ENCODE data around the gene NFILZ. TPM values are rescaled to one million over a fixed set of nuclear protein-coding genes. Genes with fewer than 3 reads are reported as not detected.

NFILZ gene, protein sequence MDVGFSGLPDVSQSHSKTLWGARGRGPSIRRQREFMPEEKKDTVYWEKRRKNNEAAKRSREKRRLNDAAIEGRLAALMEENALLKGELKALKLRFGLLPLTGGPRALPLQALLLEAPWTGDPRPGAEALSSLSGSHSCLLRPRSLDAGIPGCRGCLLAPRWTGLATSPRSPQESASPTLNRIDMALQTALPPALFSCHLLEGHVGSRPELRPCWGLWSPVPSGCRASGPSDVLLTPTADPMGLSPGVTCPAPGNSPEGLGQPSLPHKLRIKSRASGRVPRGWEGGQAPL
- not detected for polyA plus RNA-seq

DNA sequence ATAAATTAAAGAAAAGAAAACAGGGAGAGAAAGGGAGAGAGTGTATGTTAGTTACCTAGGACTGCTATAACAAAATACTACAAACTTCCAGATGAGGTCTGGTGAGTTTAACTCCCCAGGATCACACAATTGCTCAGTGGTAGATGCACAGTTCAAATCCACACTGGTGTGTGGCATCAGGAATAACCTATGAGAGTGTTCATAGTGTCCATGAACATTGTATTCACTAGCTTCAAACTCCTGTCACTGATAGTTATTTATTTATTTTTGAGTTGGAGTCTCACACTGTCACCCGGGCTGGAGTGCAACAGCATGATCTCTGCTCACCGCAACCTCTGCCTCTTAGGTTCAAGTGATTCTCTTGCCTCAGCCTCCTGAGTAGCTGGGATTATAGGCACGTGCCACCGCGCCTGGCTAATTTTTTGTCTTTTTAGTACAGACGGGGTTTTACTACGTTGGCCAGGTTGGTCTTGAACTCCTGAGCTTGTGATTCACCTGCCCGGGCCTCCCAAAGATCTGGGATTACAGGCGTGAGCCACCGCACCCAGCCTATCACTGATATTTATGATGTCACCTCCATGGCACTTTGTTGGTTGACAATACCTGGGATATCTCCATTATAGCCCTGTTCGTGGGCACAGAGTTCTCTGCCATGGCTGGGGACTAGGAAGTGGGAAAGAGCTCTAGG is at the start of gene NFILZ:
Gene NFILZ, plus strand, starts transcription at position 638 of the 688 bp plus-strand sequence. CDS start 46,133 bp downstream, outside the sequence.
- Mint-ChIP-seq H3K4me3 (no peak within 1 kb of the TSS), H3K4me1 (peaks cover 2 to 7% of the 10 kb centered on the region in 2 donors)

DNA sequence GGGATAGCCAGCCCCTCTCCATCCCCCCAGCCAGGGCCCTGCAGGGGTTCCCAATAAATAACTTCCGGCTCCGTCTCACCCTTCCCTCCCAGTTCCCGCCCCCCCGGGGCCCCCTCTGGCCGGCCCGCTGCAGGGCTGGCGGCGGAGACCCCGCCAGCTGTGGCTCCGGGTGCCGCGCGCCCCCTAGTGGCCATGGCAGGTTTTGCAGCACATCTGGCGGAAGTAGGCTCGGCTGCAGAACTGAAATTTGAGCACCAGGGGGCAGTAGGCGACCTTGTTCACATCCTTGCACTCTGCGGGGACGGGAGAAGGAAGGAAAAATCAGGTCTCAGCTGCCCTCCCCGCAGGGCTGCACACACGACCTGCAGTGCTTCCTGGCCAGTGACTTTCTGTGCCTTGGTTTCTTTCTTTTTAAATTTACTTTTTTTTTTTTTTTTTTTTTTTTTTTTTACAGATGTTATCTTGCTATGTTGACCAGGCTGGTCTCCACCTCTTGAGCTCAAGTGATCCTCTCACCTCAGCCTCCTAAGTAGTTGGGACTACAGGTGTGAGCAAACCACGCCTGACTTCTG is 49.6 kb upstream of the NFILZ start:
- Mint-ChIP-seq H3K27me3 (ENCODE audit: low read depth in 3 of 3) (peaks cover 9 to 13% (median 10%) of the 10 kb centered on the region in 3 donors), H3K4me1 (peaks cover 33 to 38% of the 10 kb centered on the region in 2 donors), H3K4me3 (peak overlapping the region in 1 of 5 donors; percentile 48), H3K27ac (peak overlapping the region in 2 of 6 donors; percentile 7 to 72), H3K9me3 (no peaks in the 10 kb centered on the region), H3K36me3 (peaks cover 6 to 22% (median 7%) of the 10 kb centered on the region in 3 donors)
- peak; percentile 86 to 88 (median 86) for DNase-seq

More for the DNA sequence above, at the start of gene NFILZ:
- H3K36me3 Mint-ChIP-seq = no peaks in the 10 kb centered on the region
- no peak for DNase-seq
- peak within 1 kb of the TSS in 3 of 6 donors; percentile 12 to 46 (median 15) for H3K27ac Mint-ChIP-seq
- no peaks in the 10 kb centered on the region for H3K9me3 Mint-ChIP-seq
- peaks cover 2 to 7% (median 4%) of the 10 kb centered on the region in 3 donors for H3K27me3 Mint-ChIP-seq (ENCODE audit: low read depth in 3 of 3)

DNA sequence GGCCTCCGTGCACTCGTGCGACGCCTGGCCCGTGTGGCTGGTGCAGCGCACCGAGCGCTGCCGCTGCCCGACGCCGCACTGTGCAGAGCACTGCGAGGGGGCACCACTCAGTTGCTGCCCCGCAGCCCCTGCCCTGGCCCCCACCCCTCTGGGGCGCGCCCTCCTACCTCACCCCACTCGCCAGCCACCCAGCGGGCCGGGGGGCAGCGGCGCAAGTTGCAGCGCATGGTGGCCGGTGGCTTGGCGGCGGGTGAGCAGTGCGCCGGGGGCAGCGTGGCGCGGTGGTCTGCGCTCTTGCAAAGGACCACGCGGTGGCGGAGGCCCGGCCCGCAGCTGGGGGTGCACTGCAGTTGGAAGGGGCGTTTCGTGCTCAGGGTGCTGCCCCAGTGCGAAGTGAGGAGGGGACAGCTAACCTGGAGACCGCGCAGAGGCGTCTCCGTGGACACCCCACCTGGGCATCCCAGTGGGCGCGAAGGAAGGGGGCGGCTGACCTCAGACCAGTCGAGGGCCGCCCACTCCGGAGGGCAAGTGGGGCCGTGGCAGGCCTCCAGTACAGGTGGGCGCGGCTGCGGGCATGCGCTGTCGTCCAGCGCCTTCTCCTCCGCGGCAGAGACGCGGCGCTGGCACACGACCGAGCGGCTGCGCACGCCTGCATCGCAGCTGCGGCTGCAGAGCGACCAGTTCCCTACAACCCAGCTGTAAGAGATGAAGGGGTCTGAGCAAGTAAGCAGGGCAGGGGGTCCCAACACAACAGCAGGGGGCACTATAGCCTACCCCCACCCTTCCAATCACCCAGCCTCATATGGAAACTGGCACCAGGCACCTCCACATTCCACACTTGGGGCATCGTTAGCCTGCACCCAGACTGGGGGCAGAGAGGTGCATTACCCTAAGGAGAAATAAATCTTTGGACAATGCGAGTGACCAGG is 45.2 kb upstream of the NFILZ start:
- H3K27me3 Mint-ChIP-seq (ENCODE audit: low read depth in 3 of 3) = peaks cover 2 to 5% (median 4%) of the 10 kb centered on the region in 3 donors
- H3K4me3 Mint-ChIP-seq = no peak overlapping the region
- peaks cover 5 to 7% of the 10 kb centered on the region in 2 donors for H3K4me1 Mint-ChIP-seq
- H3K27ac Mint-ChIP-seq = no peak overlapping the region
- no peak for DNase-seq
- no peaks in the 10 kb centered on the region for H3K9me3 Mint-ChIP-seq
- peaks cover 0 to 17% (median 6%) of the 10 kb centered on the region in 3 donors for H3K36me3 Mint-ChIP-seq

DNA sequence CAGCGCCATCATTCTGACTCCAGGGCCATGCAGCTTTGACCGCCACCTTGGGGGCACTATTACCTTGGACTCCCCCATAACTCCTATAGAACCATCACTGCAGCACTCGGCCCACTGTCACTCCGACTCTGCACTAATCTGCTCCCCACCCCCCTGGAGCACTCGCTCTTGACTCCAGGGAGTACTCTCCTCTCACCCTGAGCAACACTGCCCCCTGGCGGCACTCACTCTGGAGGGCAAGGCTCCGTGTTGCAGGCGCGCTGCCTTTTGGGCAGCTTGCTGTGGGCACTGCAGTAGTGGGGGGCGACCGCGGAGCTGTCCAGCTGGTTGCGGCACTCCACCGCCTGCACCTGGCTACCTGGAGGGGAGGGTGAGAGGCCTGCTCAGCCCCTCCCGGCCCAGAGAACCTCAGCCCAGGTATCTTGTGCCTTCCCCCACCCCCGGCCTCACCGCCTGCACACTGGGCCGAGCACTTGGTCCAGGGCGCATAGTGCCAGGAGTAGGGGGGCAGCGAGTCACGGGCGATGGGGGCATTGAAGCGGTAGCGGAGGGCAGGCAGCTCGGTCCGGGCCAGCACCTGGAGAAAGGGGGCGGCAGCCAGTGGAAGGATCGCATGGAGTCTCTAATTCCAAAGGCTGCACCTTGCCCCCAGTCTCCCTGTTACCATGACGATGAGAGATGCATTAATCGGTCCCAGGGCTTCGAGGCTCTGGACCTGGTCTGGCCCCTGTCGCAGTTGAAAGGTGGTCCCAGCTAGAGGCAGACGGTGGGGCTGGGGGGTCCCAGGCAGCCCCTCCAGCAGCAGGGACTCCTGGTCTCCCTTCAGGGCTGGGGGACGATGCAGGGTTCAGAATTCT is 44.3 kb upstream of the NFILZ start:
- peaks cover under 1 to 4% of the 10 kb centered on the region in 2 donors for H3K4me1 Mint-ChIP-seq
- H3K4me3 Mint-ChIP-seq = no peak overlapping the region
- peak in 1 of 3 donors; percentile 46 for DNase-seq
- H3K27me3 Mint-ChIP-seq (ENCODE audit: low read depth in 3 of 3) = peaks cover 2 to 4% (median 2%) of the 10 kb centered on the region in 3 donors
- H3K27ac Mint-ChIP-seq = no peak overlapping the region
- peaks cover 0 to 17% (median 6%) of the 10 kb centered on the region in 3 donors for H3K36me3 Mint-ChIP-seq
- H3K9me3 Mint-ChIP-seq = no peaks in the 10 kb centered on the region

DNA sequence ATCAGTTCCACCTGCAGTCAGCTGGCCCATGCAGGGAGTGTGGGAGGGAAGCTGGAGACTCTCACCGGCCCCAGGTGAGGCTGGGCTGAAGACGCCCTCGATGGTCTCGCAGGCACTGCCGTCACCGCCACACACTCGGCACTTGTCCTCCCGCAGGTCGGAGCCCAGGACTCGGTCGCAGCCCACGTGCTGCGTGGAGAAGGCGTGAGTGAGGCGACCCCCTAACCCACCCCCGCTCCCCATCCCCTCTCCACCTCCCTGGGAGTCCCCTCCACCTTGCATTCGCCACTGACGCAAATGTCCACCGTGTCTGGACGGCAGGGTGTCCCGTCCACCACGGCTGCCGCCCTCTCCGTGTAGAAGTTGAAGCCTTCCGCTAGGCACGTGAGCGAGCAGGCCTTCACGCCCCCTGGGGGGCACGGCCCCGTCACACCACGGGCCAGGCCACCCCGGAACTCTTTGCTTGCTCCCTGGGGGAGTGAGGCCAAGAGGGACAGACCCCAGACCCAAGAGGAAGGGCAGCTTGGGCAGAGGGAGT is 41.2 kb upstream of the NFILZ start:
- H3K4me3 Mint-ChIP-seq = no peak overlapping the region
- no peak for DNase-seq
- H3K27me3 Mint-ChIP-seq (ENCODE audit: low read depth in 3 of 3) = peaks cover 4 to 10% (median 6%) of the 10 kb centered on the region in 3 donors
- peaks cover 0 to 11% (median 6%) of the 10 kb centered on the region in 3 donors for H3K36me3 Mint-ChIP-seq
- no peak overlapping the region for H3K27ac Mint-ChIP-seq
- H3K4me1 Mint-ChIP-seq = peaks cover 28 to 29% of the 10 kb centered on the region in 2 donors
- H3K9me3 Mint-ChIP-seq = no peaks in the 10 kb centered on the region

DNA sequence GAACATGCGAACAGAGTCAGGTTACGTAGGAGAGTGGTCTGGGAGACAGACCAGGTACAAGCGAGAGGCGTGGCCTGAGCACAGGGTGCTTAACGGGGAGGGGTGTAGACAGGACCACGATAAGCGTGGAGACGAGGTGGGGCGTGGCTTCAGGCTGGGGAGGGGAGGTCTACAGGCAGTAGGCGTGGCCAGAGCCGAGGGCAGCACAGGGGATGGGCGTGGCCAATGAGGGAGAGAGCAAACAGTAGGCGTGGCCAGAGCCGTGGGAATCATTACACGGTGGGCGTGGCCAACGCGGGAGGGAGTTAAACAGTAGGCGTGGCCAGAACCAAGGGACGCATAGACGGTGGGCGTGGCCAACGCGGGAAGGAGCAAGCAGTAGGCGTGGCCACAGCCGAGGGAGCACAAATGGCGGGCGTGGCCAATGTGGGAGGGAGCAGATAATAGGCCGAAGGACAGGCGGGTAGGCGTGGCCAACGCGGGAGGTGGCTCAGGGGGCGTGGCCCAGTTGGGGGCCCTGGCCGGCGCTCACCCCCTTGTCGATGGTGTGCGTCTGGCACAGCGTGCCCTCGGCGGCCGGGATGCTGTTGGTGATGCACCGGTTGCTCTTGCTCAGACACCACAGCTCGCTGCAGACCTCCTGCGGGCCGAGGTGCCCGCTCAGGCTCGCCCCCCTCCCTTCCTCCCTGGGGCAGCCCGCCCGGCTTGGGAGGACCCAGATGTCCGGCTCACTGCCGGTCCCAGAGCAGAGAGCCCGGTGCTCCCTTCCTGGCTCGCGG is 38.0 kb upstream of the NFILZ start:
- peaks cover 3 to 14% (median 6%) of the 10 kb centered on the region in 3 donors for H3K27me3 Mint-ChIP-seq (ENCODE audit: low read depth in 3 of 3)

DNA sequence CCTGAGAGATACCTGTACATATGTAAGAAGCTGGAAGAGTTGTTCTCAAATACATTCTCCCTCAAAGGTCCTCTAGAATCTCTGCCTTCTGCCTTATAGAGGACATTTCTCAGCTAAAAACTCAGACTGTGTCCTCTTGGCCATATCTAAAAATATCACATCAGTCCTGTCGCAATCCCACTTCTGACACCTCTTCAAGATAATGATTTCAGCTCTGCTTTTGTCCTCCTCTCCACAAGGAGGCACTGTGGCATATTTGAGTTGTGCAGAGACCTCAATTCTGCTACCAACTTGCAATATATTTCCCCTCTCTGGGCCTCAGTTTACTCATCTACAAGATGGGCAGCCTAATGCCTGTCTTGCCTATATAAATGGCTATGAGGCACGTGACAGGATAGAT is 36.5 kb upstream of the NFILZ start:
- no peaks in the 10 kb centered on the region for H3K9me3 Mint-ChIP-seq
- peak overlapping the region in 5 of 6 donors; percentile 8 to 72 (median 46) for H3K27ac Mint-ChIP-seq
- DNase-seq = peak in 1 of 3 donors; percentile 34
- peaks cover 3 to 16% (median 5%) of the 10 kb centered on the region in 3 donors for H3K27me3 Mint-ChIP-seq (ENCODE audit: low read depth in 3 of 3)
- peaks cover 34 to 37% of the 10 kb centered on the region in 2 donors for H3K4me1 Mint-ChIP-seq
- peaks cover 5 to 36% (median 20%) of the 10 kb centered on the region in 3 donors for H3K36me3 Mint-ChIP-seq
- H3K4me3 Mint-ChIP-seq = peak overlapping the region; percentile 16 to 50 (median 36)

More for the DNA sequence above, 38.0 kb upstream of the NFILZ start:
- Mint-ChIP-seq H3K9me3 (no peaks in the 10 kb centered on the region), H3K27ac (peak overlapping the region; percentile 53 to 93 (median 78)), H3K4me3 (peak overlapping the region; percentile 78 to 91 (median 87)), H3K36me3 (peaks cover 5 to 29% (median 16%) of the 10 kb centered on the region in 3 donors), H3K4me1 (peaks cover 34 to 37% of the 10 kb centered on the region in 2 donors)
- DNase-seq = peak; percentile 97 to 98 (median 98)

DNA sequence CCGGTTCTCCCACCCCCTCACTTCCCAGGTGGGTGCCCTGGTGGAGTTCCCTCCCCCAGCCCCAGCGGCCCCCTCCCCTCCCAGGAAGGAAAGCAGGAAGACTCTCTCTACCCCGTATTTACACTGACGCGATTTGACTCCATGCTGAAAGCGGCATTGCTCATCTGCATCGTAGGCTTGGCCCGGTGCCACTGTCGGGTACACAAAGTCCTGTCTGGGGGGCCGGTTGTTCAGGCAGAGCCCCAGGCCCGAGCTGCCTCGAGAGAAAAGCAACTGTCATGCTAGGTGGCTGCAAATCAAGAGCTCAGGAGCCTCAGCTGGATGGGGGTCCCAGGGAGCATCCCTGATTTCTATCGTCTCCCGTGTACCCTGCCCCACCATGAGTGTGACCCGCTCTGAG is 34.8 kb upstream of the NFILZ start:
- no peaks in the 10 kb centered on the region for H3K9me3 Mint-ChIP-seq
- DNase-seq = no peak
- H3K27me3 Mint-ChIP-seq (ENCODE audit: low read depth in 3 of 3) = peaks cover 3 to 16% (median 5%) of the 10 kb centered on the region in 3 donors
- no peak overlapping the region for H3K4me3 Mint-ChIP-seq
- H3K4me1 Mint-ChIP-seq = peaks cover 34 to 37% of the 10 kb centered on the region in 2 donors
- no peak overlapping the region for H3K27ac Mint-ChIP-seq
- peaks cover 9 to 39% (median 26%) of the 10 kb centered on the region in 3 donors for H3K36me3 Mint-ChIP-seq

DNA sequence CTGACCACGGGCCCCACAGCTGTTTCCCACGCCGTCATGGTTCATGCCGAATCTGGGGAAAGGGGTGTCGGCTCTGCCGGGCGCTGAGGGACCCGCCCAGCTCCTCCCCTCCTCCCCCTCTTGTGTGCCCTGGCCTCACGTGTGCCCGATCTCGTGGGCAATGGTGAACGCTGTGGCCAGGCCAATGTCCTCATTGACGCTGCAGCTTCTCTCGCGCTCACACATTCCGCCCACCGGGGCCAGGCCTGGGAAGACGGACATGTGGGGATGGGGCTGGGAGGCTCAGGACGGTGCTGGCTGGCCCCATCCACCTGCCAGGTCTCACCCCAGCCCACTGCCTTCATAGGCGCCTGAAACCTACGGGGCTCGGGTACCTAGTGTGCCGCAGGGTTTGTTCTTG is 34.3 kb upstream of the NFILZ start:
- no peak overlapping the region for H3K4me3 Mint-ChIP-seq
- H3K36me3 Mint-ChIP-seq = peaks cover 9 to 39% (median 26%) of the 10 kb centered on the region in 3 donors
- H3K27ac Mint-ChIP-seq = no peak overlapping the region
- H3K9me3 Mint-ChIP-seq = no peaks in the 10 kb centered on the region
- DNase-seq = no peak
- H3K27me3 Mint-ChIP-seq (ENCODE audit: low read depth in 3 of 3) = peaks cover 3 to 16% (median 5%) of the 10 kb centered on the region in 3 donors
- peaks cover 31 to 37% of the 10 kb centered on the region in 2 donors for H3K4me1 Mint-ChIP-seq

DNA sequence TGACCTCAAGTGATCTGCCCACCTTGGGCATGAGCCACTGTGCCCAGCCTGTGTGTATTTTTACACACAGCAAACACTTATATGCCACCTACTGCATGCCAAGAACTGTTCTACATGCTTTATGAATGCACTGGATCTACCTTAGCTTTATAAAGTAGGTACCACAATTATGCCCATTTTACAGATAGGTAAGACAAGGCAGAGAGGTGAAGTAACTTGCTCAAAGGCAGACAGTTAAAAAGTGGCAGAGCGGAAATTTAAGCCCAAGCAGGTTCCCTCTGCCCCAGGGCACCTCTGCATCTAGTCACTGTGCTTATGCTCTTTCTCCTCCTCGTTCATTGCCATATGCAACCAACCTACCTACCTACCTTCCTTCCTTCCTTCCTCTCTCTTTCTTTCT is 30.4 kb upstream of the NFILZ start:
- Mint-ChIP-seq H3K27ac (no peak overlapping the region), H3K36me3 (peaks cover 15 to 51% (median 37%) of the 10 kb centered on the region in 3 donors), H3K4me3 (no peak overlapping the region), H3K27me3 (ENCODE audit: low read depth in 3 of 3) (peaks cover 0 to 5% (median 0%) of the 10 kb centered on the region in 3 donors), H3K9me3 (no peaks in the 10 kb centered on the region), H3K4me1 (peaks cover 0 to 4% of the 10 kb centered on the region in 2 donors)
- DNase-seq = no peak

DNA sequence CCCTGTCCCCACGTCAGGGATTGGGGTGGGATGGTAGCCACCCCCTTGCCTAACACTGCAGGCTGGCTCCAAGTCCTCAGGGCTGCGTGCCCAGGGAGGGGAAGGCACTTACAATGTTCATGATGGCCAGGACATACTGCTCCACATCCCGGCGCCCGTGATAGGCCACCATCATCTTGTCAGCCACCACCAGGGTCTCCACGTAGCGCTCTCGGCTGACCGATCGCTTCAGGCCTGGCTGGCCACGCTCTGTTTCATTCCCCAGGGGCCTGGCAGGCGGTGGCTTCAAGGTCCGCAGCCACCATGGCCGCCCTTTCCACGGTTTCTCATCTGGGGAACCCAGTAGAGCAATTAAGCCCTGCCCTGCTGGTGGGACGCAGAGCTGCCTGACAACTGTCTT is 29.6 kb upstream of the NFILZ start:
- H3K9me3 Mint-ChIP-seq = peaks cover 0 to 2% (median 0%) of the 10 kb centered on the region in 6 donors
- no peak overlapping the region for H3K4me3 Mint-ChIP-seq
- no peak for DNase-seq
- H3K27me3 Mint-ChIP-seq (ENCODE audit: low read depth in 3 of 3) = peaks cover 0 to 5% (median 0%) of the 10 kb centered on the region in 3 donors
- H3K4me1 Mint-ChIP-seq = peaks cover 0 to 4% of the 10 kb centered on the region in 2 donors
- H3K36me3 Mint-ChIP-seq = peaks cover 15 to 50% (median 37%) of the 10 kb centered on the region in 3 donors
- no peak overlapping the region for H3K27ac Mint-ChIP-seq

Data from immature natural killer cell (primary cell).